ENCODE data around the gene TAF1. TPM values are rescaled to one million over a fixed set of nuclear protein-coding genes. Genes with fewer than 3 reads are reported as not detected.
"Not testable (repeated sequence)": the region's sequence is repeated elsewhere in the genome, so short reads cannot be mapped to it uniquely, and the experiment has no call there.

TAF1 gene
- total RNA-seq, 1 experiment from 2014 or later, result 17.9 TPM

DNA sequence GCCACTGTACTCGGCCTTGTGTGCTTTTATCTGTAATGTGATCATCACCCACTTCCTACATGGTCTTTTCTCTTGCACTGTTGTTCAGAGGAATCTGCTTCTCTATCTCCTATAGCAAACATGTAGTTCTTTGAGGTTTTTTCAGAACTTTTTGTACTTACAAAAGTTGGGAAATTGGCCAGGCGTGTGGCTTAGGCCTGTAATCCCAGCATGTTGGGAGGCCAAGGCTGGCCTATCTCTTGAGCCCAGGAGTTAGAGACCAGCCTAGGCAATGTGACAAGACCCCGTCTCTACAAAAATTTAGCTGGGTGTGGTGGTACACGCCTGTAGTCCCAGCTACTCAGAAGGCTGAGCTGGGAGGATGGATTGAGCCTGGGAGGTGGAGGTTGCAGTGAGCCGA lies 30.4 kb downstream of the TAF1 start:
- no peaks in the 10 kb centered on the region for H3K27me3 ChIP-seq
- H3K9me3 ChIP-seq, result no peaks in the 10 kb centered on the region
- H3K36me3 ChIP-seq, result peaks cover 23% of the 10 kb centered on the region
- no peak for DNase-seq
- H3K4me3 ChIP-seq, result no peak overlapping the region

DNA sequence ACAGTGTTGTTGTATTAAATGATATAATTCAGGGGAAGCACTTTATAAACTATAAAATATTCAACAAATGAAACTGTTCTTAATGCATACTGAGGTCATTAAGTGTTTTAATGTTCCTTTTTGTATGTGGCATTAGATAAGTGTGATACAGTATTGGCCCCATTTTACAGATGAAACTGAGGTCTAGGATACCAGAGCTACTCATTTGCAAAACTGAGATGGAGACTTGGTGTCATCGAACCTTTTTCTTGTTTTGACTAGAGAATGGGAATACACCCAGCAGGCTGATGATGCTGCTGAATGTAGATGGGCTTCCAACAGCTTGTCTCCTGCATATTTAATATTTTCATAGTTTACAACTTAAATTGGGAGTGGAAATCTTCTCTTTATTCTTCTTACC lies 34.6 kb downstream of the TAF1 start:
- Histone ChIP-seq H3K27me3 (no peaks in the 10 kb centered on the region), H3K9me3 (no peaks in the 10 kb centered on the region), H3K36me3 (peaks cover 12% of the 10 kb centered on the region), H3K4me3 (no peak overlapping the region)
- DNase-seq, result no peak

DNA sequence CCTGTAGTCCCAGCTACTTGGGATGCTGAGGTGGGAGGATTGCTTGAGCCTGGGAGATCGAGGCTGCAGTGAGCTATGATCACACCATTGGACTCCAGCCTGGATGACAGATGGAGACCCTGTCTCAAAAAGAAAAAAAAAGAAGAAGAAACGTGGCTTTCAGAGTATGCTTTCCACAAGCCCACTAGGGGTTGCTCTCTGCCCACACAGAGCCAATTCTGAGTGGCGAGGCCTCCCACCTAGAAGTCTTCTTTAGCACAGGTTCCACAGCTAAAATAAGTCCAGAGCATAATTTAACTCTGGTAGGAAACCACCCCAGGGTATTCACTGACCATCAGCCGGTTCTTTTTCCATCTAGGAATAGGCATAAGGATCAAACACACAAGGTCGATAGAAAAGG lies 50.1 kb downstream of the TAF1 start:
- not testable (repeated sequence) for H3K9me3 ChIP-seq, H3K4me3 ChIP-seq, H3K27me3 ChIP-seq, DNase-seq
- H3K36me3 ChIP-seq, result peaks cover 14% of the 10 kb centered on the region

DNA sequence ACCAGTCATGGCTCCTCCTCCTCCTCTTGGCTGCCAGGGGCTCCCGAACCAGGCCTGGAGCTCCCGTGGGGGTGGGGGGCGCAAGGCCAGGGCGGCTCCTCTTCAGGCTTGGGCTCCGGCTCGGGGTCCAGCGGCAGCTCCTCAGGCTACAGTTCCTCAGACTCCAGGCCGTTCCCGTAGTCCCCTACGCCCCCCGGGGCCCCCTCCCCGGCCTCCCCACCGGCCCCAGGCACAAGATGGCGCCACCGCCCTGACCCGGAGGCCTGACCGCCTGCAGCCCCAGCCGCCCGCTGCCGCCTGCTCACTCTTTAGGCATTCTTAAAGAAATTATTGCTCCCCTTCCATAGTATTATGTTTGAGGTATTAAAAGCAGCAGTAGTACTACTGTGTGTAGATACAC lies 54.5 kb downstream of the TAF1 start:
- no peak for DNase-seq
- Histone ChIP-seq H3K4me3 (no peak overlapping the region), H3K9me3 (no peaks in the 10 kb centered on the region), H3K36me3 (peaks cover 22% of the 10 kb centered on the region), H3K27me3 (no peaks in the 10 kb centered on the region)

DNA sequence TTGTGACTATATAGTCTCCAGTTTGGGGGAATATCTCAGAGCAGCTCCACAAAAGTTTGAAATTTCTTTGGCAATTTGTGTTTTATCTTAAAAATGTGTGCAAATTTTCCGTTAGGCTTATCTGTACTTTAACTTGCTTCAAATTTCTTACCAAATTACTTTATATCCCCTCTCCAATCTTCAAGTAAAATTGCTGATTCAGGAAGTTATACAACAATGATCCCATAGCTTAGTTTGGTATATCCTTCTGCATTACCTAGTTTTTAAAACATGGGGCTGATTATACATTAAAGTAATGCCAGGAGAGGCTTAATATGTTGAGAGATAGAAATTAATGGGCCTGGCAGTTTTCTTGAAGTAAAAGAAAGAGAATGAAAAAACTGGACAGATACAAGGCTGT lies 66.6 kb downstream of the TAF1 start:
- H3K36me3 ChIP-seq, result peaks cover 4% of the 10 kb centered on the region; the same call in 1 of the 2 replicates
- H3K9me3 ChIP-seq, result no peaks in the 10 kb centered on the region
- H3K4me3 ChIP-seq, result no peak overlapping the region
- H3K27me3 ChIP-seq, result no peaks in the 10 kb centered on the region
- DNase-seq, result no peak

DNA sequence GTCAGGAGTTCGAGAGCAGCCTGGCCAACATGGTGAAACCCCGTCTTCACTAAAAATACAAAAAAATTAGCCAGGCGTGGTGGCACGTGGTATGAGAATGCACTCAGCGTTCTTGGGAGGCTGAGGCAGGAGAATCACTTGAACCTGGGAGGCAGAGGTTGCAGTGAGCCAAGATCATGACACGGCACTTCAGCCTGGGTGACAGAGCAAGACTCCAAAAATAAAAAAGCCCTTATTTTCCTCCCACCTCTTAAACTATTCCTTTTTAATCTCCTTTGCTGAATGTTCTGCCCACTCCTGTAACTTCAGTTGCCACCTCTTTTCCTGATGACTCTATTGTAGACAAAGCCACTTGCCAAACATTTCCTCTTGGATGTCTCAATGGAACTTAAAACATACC lies 72.6 kb downstream of the TAF1 start:
- DNase-seq, result no peak
- no peaks in the 10 kb centered on the region for H3K27me3 ChIP-seq
- H3K9me3 ChIP-seq, result no peaks in the 10 kb centered on the region
- H3K4me3 ChIP-seq, result no peak overlapping the region
- peaks cover 8% of the 10 kb centered on the region; the same call in 1 of the 2 replicates for H3K36me3 ChIP-seq

DNA sequence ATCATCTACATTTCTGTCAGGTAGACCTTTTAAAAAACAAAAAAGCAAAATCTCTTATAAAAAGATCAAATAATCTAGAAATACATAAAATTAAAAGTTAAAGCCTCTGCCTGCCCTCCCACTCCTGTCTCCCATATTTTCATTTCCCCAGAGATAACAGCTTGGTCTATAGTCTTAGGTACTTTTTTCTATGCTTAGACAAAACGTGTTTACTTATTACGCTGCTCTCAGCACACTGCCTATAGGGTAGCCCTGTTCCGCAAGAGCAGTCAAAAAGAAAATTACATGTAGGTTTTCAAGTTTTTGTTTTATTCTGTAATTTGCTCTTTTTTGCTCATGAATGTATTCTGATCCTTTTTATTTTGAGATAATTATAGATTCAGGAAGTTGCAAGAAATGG lies 73.3 kb downstream of the TAF1 start:
- H3K36me3 ChIP-seq, result peaks cover 8% of the 10 kb centered on the region; the same call in 1 of the 2 replicates
- no peak overlapping the region for H3K4me3 ChIP-seq
- no peaks in the 10 kb centered on the region for H3K27me3 ChIP-seq

DNA sequence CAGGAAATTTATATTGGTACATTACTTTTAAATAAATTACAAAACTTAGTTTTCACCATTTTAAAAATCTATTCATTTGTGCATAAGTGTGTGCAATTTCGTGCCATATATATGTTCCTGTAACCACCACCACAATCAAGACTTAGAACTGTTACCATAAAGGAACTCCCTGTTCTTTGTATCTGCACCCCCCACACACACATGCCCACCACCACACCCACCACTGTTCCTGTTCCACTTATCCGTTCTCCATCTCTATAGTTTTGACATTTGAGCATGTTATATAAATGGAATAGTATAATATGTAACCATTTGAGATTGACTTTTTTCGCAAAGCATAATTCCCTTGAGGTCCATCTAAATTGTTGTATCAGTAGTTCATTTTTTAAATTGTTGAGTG lies 73.7 kb downstream of the TAF1 start:
- H3K27me3 ChIP-seq, result no peaks in the 10 kb centered on the region
- no peak overlapping the region for H3K4me3 ChIP-seq
- peaks cover 8% of the 10 kb centered on the region; the same call in 1 of the 2 replicates for H3K36me3 ChIP-seq
- H3K9me3 ChIP-seq, result no peaks in the 10 kb centered on the region
- DNase-seq, result no peak

More for the DNA sequence above, 73.3 kb downstream of the TAF1 start:
- no peak for DNase-seq
- no peaks in the 10 kb centered on the region for H3K9me3 ChIP-seq

DNA sequence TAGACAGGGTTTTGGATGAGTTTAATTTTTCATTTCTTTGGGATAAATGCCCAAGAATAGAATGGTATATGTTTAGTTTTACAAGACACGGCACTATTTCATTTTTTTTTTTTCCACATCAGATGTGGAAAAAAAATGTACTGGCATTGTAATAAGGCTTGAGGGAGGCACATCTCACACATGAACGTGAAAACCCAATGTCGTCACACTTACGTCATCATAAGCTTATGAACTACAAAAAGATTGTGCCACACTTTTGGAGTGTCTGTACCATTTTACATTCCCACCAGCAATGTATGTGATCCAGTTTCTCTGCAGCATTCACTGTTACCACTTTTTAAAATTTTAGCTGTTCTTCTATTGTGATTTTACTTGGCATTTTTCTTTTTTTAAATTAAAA lies 74.2 kb downstream of the TAF1 start:
- no peak for DNase-seq
- H3K36me3 ChIP-seq, result peaks cover 8% of the 10 kb centered on the region; the same call in 1 of the 2 replicates

DNA sequence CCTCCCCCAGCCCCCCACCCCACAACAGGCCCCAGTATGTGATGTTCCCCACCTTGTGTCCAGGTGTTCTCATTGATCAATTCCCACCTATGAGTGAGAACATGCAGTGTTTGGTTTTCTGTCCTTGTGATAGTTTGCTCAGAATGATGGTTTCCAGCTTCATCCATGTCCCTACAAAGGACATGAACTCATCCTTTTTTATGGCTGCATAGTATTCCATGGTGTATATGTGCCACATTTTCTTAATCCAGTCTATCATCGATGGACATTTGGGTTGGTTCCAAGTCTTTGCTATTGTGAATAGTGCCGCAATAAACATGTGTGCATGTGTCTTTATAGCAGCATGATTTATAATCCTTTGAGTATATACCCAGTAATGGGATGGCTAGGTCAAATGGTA lies 75.7 kb downstream of the TAF1 start:
- H3K27me3 ChIP-seq, H3K9me3 ChIP-seq, H3K4me3 ChIP-seq, DNase-seq: not testable (repeated sequence)
- peaks cover 14% of the 10 kb centered on the region for H3K36me3 ChIP-seq

More for the DNA sequence above, 74.2 kb downstream of the TAF1 start:
- Histone ChIP-seq H3K4me3 (no peak overlapping the region), H3K9me3 (no peaks in the 10 kb centered on the region), H3K27me3 (no peaks in the 10 kb centered on the region)

DNA sequence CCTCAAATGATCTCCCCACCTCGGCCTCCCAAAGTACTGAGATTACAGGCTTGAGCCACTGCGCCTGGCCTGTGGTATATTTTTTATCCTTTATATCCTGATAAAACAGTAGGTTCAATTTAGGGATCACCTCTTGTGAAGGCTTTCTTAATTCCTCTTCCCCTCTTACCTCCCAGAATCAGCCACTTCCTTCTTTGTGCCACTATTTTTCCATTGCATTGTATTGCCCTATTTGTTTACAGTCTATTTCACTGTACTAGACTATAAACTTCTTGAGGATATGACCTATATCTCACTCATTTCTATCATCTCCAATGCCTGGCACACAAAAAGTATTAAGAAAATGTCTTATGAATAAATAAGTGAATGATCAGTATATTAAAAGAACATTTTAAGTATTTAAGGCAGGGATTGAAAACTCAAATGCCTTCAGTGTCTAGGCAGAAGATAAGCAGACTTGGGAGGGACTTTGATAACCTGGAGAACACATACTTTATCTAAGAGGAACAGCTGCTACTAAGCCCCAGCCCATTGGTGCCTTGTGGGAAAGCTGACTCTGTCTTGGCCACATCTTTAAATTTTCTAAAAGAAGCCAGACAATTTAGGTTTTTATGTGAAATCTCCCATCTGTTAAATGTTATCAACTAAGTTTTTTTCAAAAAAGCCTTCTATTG lies 84.4 kb downstream of the TAF1 start:
- H3K4me3 ChIP-seq, result no peak overlapping the region
- H3K27me3 ChIP-seq, result no peaks in the 10 kb centered on the region
- no peak for DNase-seq
- no peaks in the 10 kb centered on the region for H3K9me3 ChIP-seq
- H3K36me3 ChIP-seq, result peaks cover 18% of the 10 kb centered on the region

DNA sequence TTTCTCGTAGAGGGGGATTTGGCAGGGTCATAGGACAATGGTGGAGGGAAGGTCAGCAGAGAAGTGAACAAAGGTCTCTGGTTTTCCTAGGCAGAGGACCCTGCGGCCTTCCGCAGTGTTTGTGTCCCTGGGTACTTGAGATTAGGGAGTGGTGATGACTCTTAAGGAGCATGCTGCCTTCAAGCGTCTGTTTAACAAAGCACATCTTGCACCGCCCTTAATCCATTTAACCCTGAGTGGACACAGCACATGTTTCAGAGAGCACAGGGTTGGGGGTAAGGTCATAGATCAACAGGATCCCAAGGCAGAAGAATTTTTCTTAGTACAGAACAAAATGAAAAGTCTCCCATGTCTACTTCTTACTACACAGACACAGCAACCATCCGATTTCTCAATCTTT lies 85.4 kb downstream of the TAF1 start:
- not testable (repeated sequence) for DNase-seq, H3K9me3 ChIP-seq, H3K27me3 ChIP-seq, H3K4me3 ChIP-seq
- H3K36me3 ChIP-seq, result peaks cover 19% of the 10 kb centered on the region

DNA sequence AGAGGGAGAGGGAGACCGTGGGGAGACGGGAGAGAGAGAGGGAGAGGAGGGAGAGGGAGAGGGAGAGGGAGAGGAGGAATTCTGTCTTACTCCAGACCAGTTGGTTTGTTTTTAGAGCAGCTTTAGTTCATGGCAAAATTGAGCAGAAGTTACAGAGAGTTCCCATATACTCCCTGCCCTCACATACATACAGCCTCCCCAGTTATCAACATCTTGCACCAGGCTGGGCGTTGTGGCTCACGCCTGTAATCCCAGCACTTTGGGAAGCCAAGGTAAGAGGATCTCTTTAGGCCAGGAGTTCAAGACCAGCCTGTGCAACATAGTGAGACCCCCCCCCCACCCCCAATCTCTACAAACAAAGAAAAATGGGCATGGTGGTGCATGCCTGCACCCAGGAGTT lies 86.9 kb downstream of the TAF1 start:
- H3K4me3 ChIP-seq, result no peak overlapping the region
- no peak for DNase-seq
- H3K9me3 ChIP-seq, result no peaks in the 10 kb centered on the region
- no peaks in the 10 kb centered on the region for H3K27me3 ChIP-seq
- peaks cover 24% of the 10 kb centered on the region for H3K36me3 ChIP-seq

DNA sequence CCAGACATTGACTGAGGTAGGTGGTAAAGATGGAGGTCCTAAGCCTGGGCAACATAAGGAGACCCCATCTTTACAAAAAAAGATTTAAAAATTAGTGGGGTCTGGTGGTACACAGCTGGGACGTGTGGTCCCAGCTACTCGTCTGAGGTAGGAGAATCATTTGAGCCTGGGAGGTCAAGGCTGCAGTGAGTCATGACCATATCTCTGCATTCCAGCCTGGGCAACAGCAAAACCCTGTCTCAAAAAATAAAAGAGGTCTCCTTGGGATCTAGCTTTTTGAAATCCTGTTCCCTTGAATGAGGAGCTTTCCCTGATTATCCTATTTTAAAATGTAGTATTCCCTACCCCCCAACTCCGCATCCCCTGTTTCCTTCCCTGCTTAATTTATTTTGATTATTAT lies 88.1 kb downstream of the TAF1 start:
- no peak for DNase-seq
- H3K9me3 ChIP-seq, result no peaks in the 10 kb centered on the region
- H3K36me3 ChIP-seq, result peaks cover 25% of the 10 kb centered on the region
- H3K27me3 ChIP-seq, result no peaks in the 10 kb centered on the region
- H3K4me3 ChIP-seq, result no peak overlapping the region

DNA sequence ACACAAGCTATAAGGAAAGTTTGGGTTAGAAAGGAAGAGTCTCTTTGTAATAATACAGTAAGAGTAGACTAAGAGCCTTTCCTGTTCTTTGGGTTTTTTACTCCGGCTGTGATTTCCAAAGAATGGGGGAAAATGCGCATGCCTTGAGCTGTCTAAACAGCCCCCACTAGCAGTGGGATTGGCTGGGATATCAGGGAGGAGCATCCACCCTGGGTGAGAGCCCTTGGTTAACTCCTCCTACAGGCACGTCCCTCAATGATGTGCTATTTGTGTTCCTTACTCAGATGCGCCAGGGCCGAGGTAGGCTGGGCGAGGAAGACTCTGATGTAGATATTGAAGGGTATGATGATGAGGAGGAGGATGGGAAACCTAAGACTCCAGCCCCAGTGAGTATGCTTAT lies 92.7 kb downstream of the TAF1 start:
- Histone ChIP-seq H3K4me3 (no peak overlapping the region), H3K36me3 (peaks cover 43% of the 10 kb centered on the region), H3K27me3 (no peaks in the 10 kb centered on the region), H3K9me3 (no peaks in the 10 kb centered on the region)
- DNase-seq, result no peak

DNA sequence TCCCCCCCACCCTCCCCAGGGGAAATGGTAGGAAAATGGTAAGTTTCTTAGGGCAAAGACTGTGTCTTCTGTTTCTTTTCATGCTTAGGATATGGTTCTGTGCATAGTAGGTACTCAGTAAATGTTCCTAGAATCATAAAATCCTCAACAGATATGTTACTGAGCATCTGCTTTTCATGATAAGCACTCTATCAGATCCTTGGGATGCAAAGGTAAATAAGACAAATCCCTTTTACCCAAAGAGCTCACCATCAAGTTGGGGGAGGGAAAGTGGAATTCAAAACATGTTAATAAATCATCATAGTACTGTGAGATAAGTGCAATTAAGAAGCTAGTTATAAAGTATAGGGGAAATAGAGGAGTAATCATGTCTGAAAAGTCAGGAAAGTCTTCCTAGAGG lies 98.8 kb downstream of the TAF1 start:
- H3K4me3 ChIP-seq, result no peak overlapping the region
- no peaks in the 10 kb centered on the region for H3K9me3 ChIP-seq
- DNase-seq, result no peak
- H3K36me3 ChIP-seq, result peaks cover 27% of the 10 kb centered on the region
- H3K27me3 ChIP-seq, result no peaks in the 10 kb centered on the region

DNA sequence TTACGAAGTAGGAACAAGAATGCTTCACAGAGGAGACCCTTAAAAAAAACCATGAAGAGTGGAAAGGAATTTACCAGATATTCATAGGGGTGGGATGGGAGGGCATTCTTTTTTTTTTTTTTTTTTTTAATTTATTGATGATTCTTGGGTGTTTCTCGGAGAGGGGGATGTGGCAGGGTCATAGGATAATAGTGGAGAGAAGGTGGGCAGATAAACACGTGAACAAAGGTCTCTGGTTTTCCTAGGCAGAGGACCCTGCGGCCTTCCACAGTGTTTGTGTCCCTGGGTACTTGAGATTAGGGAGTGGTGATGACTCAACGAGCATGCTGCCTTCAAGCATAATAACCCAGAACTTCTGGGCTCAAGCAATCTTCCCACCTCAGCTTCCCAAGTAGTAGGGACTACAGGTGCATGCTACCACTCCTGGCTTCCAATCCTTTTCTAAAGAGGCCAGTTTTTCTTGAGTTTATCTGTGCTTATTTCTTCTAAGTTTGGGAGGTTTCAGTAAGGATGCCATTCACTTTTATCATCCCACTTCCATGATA lies 100.9 kb downstream of the TAF1 start:
- Histone ChIP-seq H3K4me3 (no peak overlapping the region), H3K9me3 (no peaks in the 10 kb centered on the region), H3K36me3 (peaks cover 13% of the 10 kb centered on the region), H3K27me3 (no peaks in the 10 kb centered on the region)
- no peak for DNase-seq

DNA sequence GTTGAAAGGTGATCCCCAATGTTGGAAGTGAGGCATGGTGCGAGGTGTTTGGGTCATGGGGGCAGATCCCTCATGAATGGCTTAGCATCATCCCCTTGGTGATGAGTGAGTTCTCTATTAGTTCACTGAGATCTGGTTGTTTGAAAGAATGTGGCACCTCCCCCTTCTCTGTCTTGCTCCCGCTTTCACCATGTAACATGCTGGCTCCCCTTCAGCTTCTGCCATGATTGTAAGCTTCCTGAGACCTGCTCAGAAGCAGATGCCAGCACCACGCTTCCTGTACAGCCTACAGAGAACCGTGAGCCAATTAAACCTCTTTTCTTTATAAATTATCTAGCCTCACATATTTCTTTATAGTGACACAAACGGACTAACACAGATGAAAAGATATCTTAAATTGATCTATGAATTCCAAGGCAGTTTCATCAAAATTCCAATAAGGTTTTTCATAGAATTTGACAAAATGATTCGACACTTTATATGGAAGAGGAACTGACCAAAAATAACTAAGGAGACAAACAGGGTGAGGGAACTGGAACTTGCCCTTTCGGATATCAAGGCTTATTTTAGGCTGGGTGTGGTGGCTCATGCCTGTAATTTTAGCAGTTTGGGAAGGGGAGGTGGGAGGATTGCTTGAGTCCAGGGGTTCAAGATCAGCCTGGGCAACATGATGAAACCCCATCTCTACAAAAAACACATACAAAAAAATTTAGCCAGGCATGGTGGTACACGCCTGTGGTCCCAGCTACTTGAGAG lies 109.8 kb downstream of the TAF1 start:
- Histone ChIP-seq H3K27me3 (no peaks in the 10 kb centered on the region), H3K36me3 (no peaks in the 10 kb centered on the region), H3K4me3 (no peak overlapping the region), H3K9me3 (no peaks in the 10 kb centered on the region)
- no peak for DNase-seq
